IMR-90 (cell line): ENCODE data around the gene DLG5.

Experiments
- CEBPB ChIP-seq: IDR thresholded peaks from 2 replicates; pipeline ENCODE4 v1.6.1; 2012; ENCODE audit warnings: low read depth, low read length, improper control_type of control experiment
- CTCF ChIP-seq: conservative IDR thresholded peaks from 2 replicates; pipeline ENCODE4 v1.5.1; 2012; ENCODE audit warnings: mild to moderate bottlenecking, low read depth, low read length, improper control_type of control experiment

DNA sequence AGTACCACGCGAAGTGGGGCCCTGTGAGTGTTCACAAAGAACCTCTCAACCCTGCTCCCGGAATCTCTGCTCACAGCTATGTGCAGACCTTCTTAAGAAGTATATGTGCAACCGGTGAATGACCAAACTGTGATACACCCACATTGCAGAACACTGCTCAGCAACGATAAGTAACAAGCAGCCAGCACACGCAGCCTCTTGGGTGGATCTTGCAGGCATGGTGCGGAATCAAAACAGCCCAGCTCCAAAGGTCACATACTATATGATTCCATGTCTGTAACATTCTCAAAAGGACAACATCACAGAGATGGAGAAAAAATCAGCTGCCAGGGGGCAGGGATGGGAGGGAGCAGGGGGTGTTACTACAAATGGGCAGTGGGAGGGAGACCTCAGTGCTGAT is 101.6 kb downstream of the DLG5 start:
- TF ChIP-seq CEBPB (no peak), CTCF (no peak)
